SIG-M5 (cell line): Measurements from ENCODE around the gene DLG2.

Experiments used
- DNase-seq: peaks from one replicate; lab custom pipeline; 2025; lab: John Stamatoyannopoulos, UW

DLG2 gene

DNA sequence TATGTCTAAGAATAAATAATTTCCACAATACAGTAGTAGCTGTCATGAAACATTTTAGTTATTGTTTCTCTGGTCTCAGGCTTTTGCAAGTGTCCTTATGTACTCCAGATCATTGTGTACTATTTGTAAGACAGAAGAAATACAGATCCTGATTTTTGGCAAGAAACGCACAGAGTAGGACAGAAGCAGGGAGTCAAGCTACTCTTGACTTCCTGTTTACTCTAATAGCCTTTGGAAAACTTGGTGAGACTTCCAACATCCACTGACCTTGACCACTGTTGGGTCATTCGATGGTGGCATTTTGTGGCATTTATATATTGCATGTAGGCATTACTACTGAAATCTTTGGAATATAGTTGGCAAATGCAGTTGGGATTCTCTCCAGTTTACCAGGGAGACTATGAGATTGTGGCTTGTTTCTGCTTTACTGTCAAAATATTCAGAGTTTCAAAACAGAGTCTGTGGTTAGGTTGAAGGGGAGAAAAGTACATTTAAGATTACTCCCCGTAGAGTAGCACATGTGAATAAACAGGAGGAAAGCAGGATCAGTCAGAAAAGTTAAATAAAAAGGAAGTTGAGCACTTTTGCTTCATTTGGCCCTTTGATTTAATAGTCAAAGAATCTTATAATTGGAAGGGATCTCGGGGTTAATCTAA, 1614.8 kb downstream of the DLG2 start:
- DNase-seq = no peak

GRCh38 chr11:84003181-84003580, 1624.0 kb downstream of the DLG2 start:
- no peak for DNase-seq

DNA sequence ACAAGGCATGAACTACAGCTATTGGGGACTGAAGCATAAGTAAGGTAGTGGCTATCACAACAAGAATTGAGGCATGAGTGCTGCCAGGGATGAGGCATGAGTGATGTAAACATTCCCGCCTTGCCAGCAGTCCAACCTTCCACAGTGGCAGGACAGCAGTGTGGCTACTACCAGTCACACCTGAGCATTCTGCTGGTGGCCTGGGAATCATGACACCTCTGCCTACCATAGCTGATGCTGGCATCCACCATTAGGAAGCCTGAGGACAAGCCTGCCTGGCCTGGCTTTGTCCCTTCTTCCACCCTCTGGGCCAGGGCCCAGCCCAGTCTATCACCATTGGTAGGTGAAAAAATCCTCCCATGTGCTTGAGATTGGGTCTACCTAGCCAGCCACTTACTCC, 1628.2 kb downstream of the DLG2 start:
- no peak for DNase-seq

- no peak for DNase-seq
These were observed 1636.9 kb downstream of the DLG2 start for GRCh38 chr11:83990160-83990733.

- DNase-seq = no peak
These were observed 1644.3 kb downstream of the DLG2 start for GRCh38 chr11:83982825-83983224.

DNA sequence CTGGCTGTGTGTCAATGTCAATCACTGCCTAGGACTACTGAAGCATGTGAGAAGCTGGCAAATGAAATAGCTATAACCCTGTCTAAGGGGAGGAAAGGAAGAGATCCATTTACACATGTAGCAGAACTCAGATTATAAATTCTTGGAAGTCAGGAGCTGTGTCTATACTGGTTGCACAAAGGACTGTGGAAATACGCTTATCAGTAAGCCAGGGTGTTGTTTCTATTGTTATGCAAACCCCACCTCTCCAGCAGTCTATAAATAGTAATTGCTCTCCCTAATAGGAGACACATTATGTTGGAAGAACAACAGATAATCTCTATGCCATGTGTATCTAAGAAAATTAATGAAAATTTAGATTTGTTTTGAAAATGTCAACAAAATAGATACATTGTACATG, 1647.6 kb downstream of the DLG2 start:
- no peak for DNase-seq

GRCh38 chr11:83978942-83979341, 1648.2 kb downstream of the DLG2 start:
- DNase-seq = no peak

DNA sequence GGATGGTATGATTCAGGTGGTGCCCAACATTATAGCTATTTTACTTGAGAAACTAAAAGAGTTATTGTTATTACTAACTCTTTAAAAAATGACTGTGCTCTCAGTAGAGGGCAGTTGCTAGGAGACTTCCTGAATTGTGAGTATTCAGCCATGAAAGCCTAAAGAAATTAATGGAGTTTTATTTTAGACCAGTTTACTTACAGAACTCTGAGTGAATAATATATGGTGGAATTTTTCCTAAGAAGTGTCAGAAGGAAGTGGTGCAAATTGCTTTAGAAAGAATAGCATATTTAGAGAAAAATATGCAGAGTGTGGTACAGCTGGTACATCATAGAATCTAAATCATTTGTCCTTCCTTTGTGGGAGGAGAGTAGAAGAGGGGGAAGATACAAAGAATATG, 1651.1 kb downstream of the DLG2 start:
- DNase-seq = no peak

- DNase-seq = no peak
These were observed 1654.6 kb downstream of the DLG2 start for GRCh38 chr11:83972536-83972935.

DNA sequence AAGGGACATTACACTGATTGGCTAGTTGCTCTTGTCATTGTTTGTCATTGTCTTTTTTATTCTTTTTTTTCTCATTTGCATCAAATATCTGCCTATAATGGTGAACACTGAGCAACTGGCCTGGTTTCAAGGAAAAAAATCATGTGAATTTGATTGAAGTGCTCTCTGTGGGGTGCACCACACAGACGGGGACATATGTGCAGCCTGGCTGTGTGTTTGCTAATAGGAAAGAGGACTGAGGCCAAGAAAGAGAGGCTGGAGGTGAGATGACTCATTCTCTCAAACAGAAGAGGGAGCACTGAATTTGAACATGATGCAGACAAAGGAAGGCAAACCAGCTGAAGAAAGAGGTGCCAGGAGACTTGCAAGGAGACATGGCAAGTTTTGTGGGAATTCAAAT, 1656.1 kb downstream of the DLG2 start:
- DNase-seq = no peak

GRCh38 chr11:83970061-83970671, 1657.0 kb downstream of the DLG2 start:
- no peak for DNase-seq

- no peak for DNase-seq
These were observed 1669.9 kb downstream of the DLG2 start for GRCh38 chr11:83957038-83957900.

DNA sequence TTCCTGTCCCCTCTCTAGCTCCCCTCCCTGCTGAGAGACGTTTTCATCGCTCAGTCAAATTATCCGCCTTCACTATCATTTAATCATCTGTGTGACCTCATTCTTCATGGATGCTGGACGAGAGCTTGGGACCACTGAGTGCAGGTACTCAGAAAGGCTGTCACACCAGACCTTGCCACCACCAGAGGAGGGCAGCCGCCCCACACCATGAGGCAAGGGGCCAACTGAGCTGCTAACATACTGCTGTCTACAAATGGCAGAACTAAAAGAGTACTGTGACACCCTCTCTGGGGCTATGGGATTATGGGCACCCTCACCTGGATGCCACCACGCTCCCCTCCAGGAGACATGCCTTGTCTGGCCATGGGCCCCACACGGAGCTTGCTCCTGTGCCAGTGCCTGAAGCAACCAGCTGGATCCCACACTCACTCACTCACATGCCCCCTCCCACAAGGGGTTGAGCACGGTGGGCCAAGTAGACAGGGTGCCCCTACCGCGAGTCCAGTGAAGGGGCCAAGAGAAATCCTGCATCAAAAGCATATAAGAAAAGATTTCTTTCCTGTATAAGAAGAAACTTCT, 1670.9 kb downstream of the DLG2 start:
- DNase-seq = no peak

DNA sequence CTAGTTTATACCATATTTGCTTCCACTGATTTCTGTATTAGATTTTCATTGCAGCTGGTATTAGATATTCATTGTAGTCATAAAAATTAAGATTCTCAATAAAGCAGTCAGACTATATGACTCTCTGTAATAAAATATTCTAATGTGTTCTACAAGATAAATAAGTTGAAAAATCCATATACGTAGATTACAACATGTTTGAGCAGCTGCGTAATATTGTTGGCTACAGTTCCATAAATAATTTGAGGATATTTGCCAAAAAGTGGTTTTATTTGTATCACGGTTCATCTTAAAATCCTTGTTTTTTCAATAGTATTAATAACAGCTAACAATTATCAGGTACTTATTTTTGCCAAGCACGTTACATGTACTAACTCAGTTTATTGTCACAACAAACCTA, 1672.4 kb downstream of the DLG2 start:
- no peak for DNase-seq

DNA sequence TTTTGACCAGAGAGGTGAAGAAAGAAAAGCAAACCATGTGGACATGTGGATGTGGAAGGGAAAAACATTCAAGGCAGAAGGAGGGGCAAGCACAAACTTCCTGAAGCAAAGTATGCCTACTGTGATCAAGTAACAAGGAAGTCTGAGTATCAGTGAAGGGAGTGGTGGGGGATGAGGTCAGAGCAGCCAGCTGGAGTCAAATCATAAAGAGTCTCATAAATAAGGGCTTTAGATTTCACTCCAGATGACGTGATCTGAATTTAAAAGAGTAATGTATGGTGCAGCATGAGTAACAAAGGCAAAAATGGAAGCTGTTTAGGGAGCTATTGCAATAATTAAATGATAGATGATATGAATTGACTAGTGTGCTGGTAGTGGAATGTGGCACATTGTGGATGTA, 1675.6 kb downstream of the DLG2 start:
- no peak for DNase-seq

- DNase-seq = no peak
These were observed 1678.9 kb downstream of the DLG2 start for GRCh38 chr11:83948200-83948599.

DNA sequence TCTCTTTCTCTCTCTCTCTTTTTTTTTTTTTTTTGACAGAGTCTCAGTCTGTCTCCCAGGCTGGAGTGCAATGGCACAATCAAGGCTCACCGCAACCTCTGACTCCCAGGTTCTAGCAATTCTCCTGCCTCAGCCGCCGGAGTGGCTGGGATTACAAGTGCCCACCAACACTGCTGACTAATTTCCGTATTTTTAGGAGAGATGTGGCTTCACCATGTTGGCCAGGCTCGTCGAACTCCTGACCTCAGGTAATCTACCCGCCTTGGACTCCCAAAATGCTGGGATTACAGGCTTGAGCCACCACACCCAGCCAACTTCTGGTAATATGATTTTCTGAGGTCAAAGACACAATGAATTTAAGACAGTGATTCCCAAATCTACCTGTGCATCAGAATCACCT, 1681.2 kb downstream of the DLG2 start:
- no peak for DNase-seq

DNA sequence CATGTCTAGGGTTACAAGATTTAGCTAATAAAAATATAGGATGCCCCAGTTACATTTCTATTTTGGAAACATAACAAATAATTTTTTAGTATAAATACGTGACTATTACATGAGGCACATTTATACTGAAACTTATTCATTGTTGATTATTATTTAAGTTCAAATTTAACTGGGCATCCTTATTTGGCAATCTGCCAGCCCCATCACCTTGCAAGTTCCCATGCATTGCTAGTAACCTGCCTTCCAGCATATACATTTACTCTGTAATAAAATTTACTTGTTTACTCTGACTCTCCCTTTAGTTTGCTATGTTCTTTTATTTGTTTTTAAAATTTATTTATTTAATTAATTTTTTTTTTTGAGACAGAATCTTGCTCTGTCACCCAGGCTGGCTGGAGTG, 1686.1 kb downstream of the DLG2 start:
- DNase-seq = no peak

- DNase-seq = no peak
These were observed 1689.0 kb downstream of the DLG2 start for GRCh38 chr11:83938148-83938547.

- DNase-seq = no peak
These were observed 1694.1 kb downstream of the DLG2 start for GRCh38 chr11:83933008-83933407.

DNA sequence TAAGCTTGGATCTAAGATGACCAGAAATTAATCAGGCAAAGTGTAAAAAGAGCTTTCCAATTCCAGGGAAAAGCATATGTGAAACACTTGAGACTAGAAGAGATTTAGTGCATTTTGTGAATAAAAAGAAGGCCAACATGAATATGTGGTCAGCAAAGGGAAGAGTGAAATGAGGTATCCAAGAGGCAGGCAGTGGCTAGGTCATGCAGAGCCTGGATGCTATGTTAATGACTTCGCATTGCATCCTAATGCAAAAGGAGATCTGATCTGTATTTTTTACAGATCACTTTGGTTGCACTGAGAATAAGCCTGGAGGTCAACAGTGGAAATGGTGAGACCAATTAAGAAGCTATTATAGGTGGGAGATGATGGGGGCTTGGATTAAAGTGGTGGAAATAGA, 1699.7 kb downstream of the DLG2 start:
- no peak for DNase-seq

GRCh38 chr11:83924795-83925542, 1702.2 kb downstream of the DLG2 start:
- DNase-seq = no peak
